Lung microvascular endothelial cell (primary cell): ENCODE results near the gene CDK5. TPM values are rescaled to one million over a fixed set of nuclear protein-coding genes. Genes with fewer than 3 reads are reported as not detected.
"Not testable (repeated sequence)": the region's sequence is repeated elsewhere in the genome, so short reads cannot be mapped to it uniquely, and the experiment has no call there.

Experiments
- DNase-seq, 2 donors: peaks; one replicate each; pipeline versions ENCODE4 v3.0.0 to v3.0.0-alpha.2; 2010; ENCODE audit warnings: low read depth in 2 of 2
- total RNA-seq: library from RNA; depleted of rRNA; stranded (reverse); fragments of >200 nt; gene quantifications from 2 replicates; pipeline ENCODE4 v1.2.1, GENCODE V29; 2014

The CDK5 gene
- total RNA-seq, 1 donor from 2014 or later: 15.9 TPM

- DNase-seq: peak; percentile 21 to 29
Observed at GRCh38 chr7:151058781-151059366, 1.2 kb upstream of the CDK5 start.

- DNase-seq: peak; percentile 100
Observed at GRCh38 chr7:151057989-151058780, 488 bp upstream of the CDK5 start.

- no peak for DNase-seq
Observed at GRCh38 chr7:151056666-151057505, 811 bp downstream of the CDK5 start.

GRCh38 chr7:151056283-151056665 is 1.4 kb downstream of the CDK5 start:
- no peak for DNase-seq

GRCh38 chr7:151053751-151054150 is 3.9 kb downstream of the CDK5 start:
- no peak for DNase-seq

GRCh38 chr7:151053096-151053495 is 4.6 kb downstream of the CDK5 start:
- DNase-seq: no peak

- peak; percentile 80 to 85 for DNase-seq
Observed at GRCh38 chr7:151051108-151051507, 6.6 kb downstream of the CDK5 start.

GRCh38 chr7:151048911-151049463 is 8.7 kb downstream of the CDK5 start:
- no peak for DNase-seq

- DNase-seq: no peak
Observed at GRCh38 chr7:151047976-151048815, 9.5 kb downstream of the CDK5 start, which contains the start of gene ASIC3. Gene ASIC3, plus strand, starts transcription at chr7:151048531. Its CDS starts 355 bp downstream, at chr7:151048886.

GRCh38 chr7:151046603-151047573 is 10.8 kb downstream of the CDK5 start:
- peak in 1 of 2 donors; percentile 25 for DNase-seq

GRCh38 chr7:151045967-151046366 is 11.7 kb downstream of the CDK5 start:
- no peak for DNase-seq

- no peak for DNase-seq
Observed at GRCh38 chr7:151045262-151045661, 12.4 kb downstream of the CDK5 start.

GRCh38 chr7:151043959-151044358 is 13.7 kb downstream of the CDK5 start:
- DNase-seq: no peak

GRCh38 chr7:151043449-151043848 is 14.2 kb downstream of the CDK5 start:
- DNase-seq: not testable (repeated sequence)

GRCh38 chr7:151040616-151041375 is 16.9 kb downstream of the CDK5 start:
- no peak for DNase-seq

- peak in 1 of 2 donors; percentile 32 for DNase-seq
Observed at GRCh38 chr7:151039850-151040548, 17.7 kb downstream of the CDK5 start.

- DNase-seq: peak; percentile 81 to 96
Observed at GRCh38 chr7:151038951-151039849, 18.5 kb downstream of the CDK5 start.
